ENCODE results near the gene ARPC1B.

DNA sequence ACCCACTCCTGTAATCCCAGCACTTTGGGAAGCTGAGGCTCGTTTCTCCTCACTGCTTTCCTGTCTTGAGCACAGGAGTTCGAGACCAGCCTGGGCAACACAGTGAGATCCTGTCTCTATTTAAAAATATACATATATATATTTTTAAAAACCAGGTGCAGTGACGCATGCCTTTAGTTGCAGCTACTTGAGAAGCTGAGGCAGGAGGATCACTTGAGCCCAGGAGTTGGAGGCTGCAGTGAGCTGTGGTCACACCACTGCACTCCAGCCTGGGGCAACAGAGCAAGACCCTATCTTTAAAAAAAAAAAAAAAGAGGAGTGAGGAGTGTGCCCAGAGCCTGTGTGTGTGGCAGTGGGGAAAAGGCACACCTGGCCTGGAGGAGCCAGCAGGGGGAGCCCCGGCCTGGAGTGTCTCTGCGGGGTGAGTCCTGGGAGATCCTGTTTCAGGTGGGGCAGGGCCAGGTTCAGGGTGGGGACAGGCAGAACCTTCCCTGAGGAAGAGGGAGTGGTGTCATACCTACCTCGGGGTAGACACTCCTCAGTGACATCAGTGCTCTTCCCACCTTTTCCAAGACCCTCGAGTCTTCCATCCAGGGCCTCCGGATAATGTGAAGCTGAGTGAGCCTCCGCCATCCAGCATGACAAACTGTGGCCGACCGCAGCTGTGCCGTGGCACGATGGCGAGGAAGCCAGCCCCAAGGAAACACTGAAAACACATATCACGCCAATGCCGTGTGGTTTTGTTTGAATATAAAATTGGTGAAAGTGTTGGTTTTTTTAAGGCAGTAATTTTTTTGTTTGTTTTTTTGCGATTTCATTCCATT lies 9.0 kb upstream of the ARPC1B start:
- TF ChIP-seq EZH2 (IDR thresholded peaks at IDR 0.05; ENCODE audit: borderline replicate concordance, insufficient read depth, low read depth, low read length, poor library complexity, severe bottlenecking): no peak
- TF ChIP-seq, protein P1, sequence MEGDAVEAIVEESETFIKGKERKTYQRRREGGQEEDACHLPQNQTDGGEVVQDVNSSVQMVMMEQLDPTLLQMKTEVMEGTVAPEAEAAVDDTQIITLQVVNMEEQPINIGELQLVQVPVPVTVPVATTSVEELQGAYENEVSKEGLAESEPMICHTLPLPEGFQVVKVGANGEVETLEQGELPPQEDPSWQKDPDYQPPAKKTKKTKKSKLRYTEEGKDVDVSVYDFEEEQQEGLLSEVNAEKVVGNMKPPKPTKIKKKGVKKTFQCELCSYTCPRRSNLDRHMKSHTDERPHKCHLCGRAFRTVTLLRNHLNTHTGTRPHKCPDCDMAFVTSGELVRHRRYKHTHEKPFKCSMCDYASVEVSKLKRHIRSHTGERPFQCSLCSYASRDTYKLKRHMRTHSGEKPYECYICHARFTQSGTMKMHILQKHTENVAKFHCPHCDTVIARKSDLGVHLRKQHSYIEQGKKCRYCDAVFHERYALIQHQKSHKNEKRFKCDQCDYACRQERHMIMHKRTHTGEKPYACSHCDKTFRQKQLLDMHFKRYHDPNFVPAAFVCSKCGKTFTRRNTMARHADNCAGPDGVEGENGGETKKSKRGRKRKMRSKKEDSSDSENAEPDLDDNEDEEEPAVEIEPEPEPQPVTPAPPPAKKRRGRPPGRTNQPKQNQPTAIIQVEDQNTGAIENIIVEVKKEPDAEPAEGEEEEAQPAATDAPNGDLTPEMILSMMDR (IDR thresholded peaks at IDR 0.05): peak; percentile 76

Measured in B cell (primary cell).